GM23338 (cell line): ENCODE results near the gene SNORC. TPM values are rescaled to one million over a fixed set of nuclear protein-coding genes. Genes with fewer than 3 reads are reported as not detected.

Source experiments
- ATAC-seq: fragments of 200-7000 bp; cut with Tn5 transposase; 3 replicates; pipeline ENCODE4 v1.9.1; 2020
- DNase-seq: peaks from one replicate; pipeline ENCODE4 v3.0.0-alpha.2; 2015; ENCODE audit warnings: low spot score
- H2AFZ ChIP-seq: fragments of 200-600 bp; sonication (generic); 2 replicates; pipeline ENCODE4 v1.8.0; 2016; ENCODE audit warnings: antibody characterized with exemption, mild to moderate bottlenecking, moderate library complexity
- H3F3A ChIP-seq: fragments of 200-600 bp; sonication (generic); replicated peaks from 2 replicates; pipeline ENCODE4 v1.8.0; 2017; ENCODE audit warnings: antibody characterized with exemption, mixed run types, low read depth
- H3K27ac ChIP-seq: fragments of 200-600 bp; sonication (generic); 2 replicates; pipeline ENCODE4 v1.6.1; 2016; ENCODE audit warnings: low read depth
- H3K27me3 ChIP-seq: fragments of 200-600 bp; sonication (generic); 2 replicates; pipeline ENCODE4 v1.8.0; 2016; ENCODE audit warnings: mild to moderate bottlenecking, mixed run types, moderate library complexity; ENCODE audit not compliant: insufficient read depth
- H3K36me3 ChIP-seq: fragments of 200-600 bp; sonication (generic); 2 replicates; pipeline ENCODE4 v1.8.0; 2016; ENCODE audit warnings: mild to moderate bottlenecking; ENCODE audit not compliant: insufficient read depth
- H3K4me1 ChIP-seq: fragments of 200-600 bp; sonication (generic); 2 replicates; pipeline ENCODE4 v1.8.0; 2016; ENCODE audit warnings: mild to moderate bottlenecking, moderate library complexity; ENCODE audit not compliant: insufficient read depth
- H3K4me2 ChIP-seq: fragments of 200-600 bp; sonication (generic); 2 replicates; pipeline ENCODE4 v1.7.1; 2017; ENCODE audit warnings: mixed run types
- H3K4me3 ChIP-seq: fragments of 200-600 bp; sonication (generic); 2 replicates; pipeline ENCODE4 v1.6.1; 2016; ENCODE audit warnings: mixed run types
- H3K79me2 ChIP-seq: fragments of 200-600 bp; sonication (generic); replicated peaks from 2 replicates; pipeline ENCODE4 v1.8.0; 2017; ENCODE audit warnings: mild to moderate bottlenecking; ENCODE audit not compliant: insufficient read depth
- H3K9me2 ChIP-seq: fragments of 200-600 bp; sonication (generic); 2 replicates; pipeline ENCODE4 v1.8.0; 2017; ENCODE audit not compliant: insufficient read depth
- H4K20me1 ChIP-seq: fragments of 200-600 bp; sonication (generic); replicated peaks from 2 replicates; pipeline ENCODE4 v1.8.0; 2017; ENCODE audit warnings: mild to moderate bottlenecking; ENCODE audit not compliant: insufficient read depth
- H3K27ac Mint-ChIP-seq: 2 replicates; pipeline ENCODE4 v1.8.0; 2020; ENCODE audit warnings: inconsistent platforms, mild to moderate bottlenecking, moderate library complexity, mixed read lengths
- H3K27me3 Mint-ChIP-seq: 3 replicates; pipeline ENCODE4 v1.8.0; 2022; ENCODE audit warnings: low read depth, mild to moderate bottlenecking, moderate library complexity, mixed read lengths, inconsistent platforms; ENCODE audit not compliant: insufficient read depth, poor library complexity
- H3K36me3 Mint-ChIP-seq: 3 replicates; pipeline ENCODE4 v1.8.0; 2021; ENCODE audit warnings: low read depth, mild to moderate bottlenecking, inconsistent platforms, moderate library complexity, mixed read lengths
- H3K4me1 Mint-ChIP-seq: 3 replicates; pipeline ENCODE4 v1.8.0; 2020; ENCODE audit warnings: mild to moderate bottlenecking, inconsistent platforms, mixed read lengths
- H3K4me3 Mint-ChIP-seq: 3 replicates; pipeline ENCODE4 v1.8.0; 2021; ENCODE audit warnings: moderate library complexity, mild to moderate bottlenecking, inconsistent platforms, mixed read lengths
- H3K9me3 Mint-ChIP-seq: 3 replicates; pipeline ENCODE4 v1.8.0; 2020; ENCODE audit warnings: moderate library complexity, mild to moderate bottlenecking, inconsistent platforms, mixed read lengths
- CREB1 ChIP-seq: fragments of 250-450 bp; sonication (Bioruptor Pico); IDR thresholded peaks from 2 replicates; pipeline ENCODE4 v1.5.0; 2020; ENCODE audit warnings: low read depth, mild to moderate bottlenecking, moderate library complexity
- EZH2 ChIP-seq: fragments of 200-600 bp; sonication (generic); IDR thresholded peaks from one replicate; pipeline ENCODE4 v1.8.0; 2017; ENCODE audit warnings: antibody characterized with exemption, mild to moderate bottlenecking, low read depth; ENCODE audit not compliant: unreplicated experiment
- EZH2phosphoT487 ChIP-seq: fragments of 200-600 bp; sonication (generic); IDR thresholded peaks from one replicate; pipeline ENCODE4 v1.8.1; 2018; ENCODE audit warnings: antibody characterized with exemption; ENCODE audit not compliant: unreplicated experiment
- JUNB ChIP-seq: IDR thresholded peaks from one replicate; pipeline ENCODE4 v1.6.1; 2016; ENCODE audit warnings: antibody characterized with exemption; ENCODE audit not compliant: unreplicated experiment
- NANOG ChIP-seq: IDR thresholded peaks from 2 replicates; pipeline ENCODE4 v1.6.1; 2016; ENCODE audit warnings: antibody characterized with exemption, borderline replicate concordance
- POLR2AphosphoS5 ChIP-seq: IDR thresholded peaks from 2 replicates; pipeline ENCODE4 v1.6.1; 2016; ENCODE audit warnings: antibody characterized with exemption, low read depth
- STAT1 ChIP-seq: IDR thresholded peaks from one replicate; pipeline ENCODE4 v1.6.1; 2016; ENCODE audit warnings: antibody characterized with exemption; ENCODE audit not compliant: unreplicated experiment
- ZNF114 ChIP-seq: fragments of 250-450 bp; sonication (Bioruptor Pico); IDR thresholded peaks from 2 replicates; pipeline ENCODE4 v1.5.0; 2020; ENCODE audit warnings: mild to moderate bottlenecking, moderate library complexity
- ZNF331 ChIP-seq: fragments of 250-450 bp; sonication (Bioruptor Pico); IDR thresholded peaks from 2 replicates; pipeline ENCODE4 v1.5.0; 2020; ENCODE audit warnings: low read depth, mild to moderate bottlenecking, moderate library complexity
- polyA plus RNA-seq: library from polyadenylated mRNA; unstranded; fragments of >200 nt; fragmentation: Nextera tagmentation; extraction: Ambion mirVana; gene quantifications from 2 replicates; pipeline ENCODE4 v1.2.1, GENCODE V29; 2016
- total RNA-seq: library from RNA; depleted of rRNA; stranded (reverse); fragments of >200 nt; shearing (Covaris generic); gene quantifications from 2 replicates; pipeline ENCODE4 v1.2.3, GENCODE V29; 2014
- TF ChIP-seq, protein P1 (sequence below), 2 experiments: fragments of 200-600 bp in 1 of 2; sonication (generic) in 1 of 2; conservative IDR thresholded peaks; 2 replicates each; pipeline versions ENCODE4 v1.5.1 to v1.6.1; 2016 to 2017; ENCODE audit warnings: antibody characterized with exemption in 2 of 2, low read depth in 2 of 2, mild to moderate bottlenecking in 2 of 2, moderate library complexity in 1 of 2
- TF ChIP-seq, protein P2 (sequence below): IDR thresholded peaks from one replicate; pipeline ENCODE4 v1.6.1; 2018; ENCODE audit warnings: antibody characterized with exemption; ENCODE audit not compliant: unreplicated experiment
- TF ChIP-seq, protein P3 (sequence below): fragments of 250-450 bp; sonication (Bioruptor Pico); IDR thresholded peaks from 2 replicates; pipeline ENCODE4 v1.5.0; 2020; ENCODE audit warnings: mild to moderate bottlenecking, moderate library complexity
- TF ChIP-seq, protein P4 (sequence below): IDR thresholded peaks from 2 replicates; pipeline ENCODE4 v1.6.1; 2016; ENCODE audit warnings: antibody characterized with exemption

The SNORC gene
- total and polyA plus RNA-seq, 2 experiments from 2014 or later: 0.80 to 1.6 TPM

DNA sequence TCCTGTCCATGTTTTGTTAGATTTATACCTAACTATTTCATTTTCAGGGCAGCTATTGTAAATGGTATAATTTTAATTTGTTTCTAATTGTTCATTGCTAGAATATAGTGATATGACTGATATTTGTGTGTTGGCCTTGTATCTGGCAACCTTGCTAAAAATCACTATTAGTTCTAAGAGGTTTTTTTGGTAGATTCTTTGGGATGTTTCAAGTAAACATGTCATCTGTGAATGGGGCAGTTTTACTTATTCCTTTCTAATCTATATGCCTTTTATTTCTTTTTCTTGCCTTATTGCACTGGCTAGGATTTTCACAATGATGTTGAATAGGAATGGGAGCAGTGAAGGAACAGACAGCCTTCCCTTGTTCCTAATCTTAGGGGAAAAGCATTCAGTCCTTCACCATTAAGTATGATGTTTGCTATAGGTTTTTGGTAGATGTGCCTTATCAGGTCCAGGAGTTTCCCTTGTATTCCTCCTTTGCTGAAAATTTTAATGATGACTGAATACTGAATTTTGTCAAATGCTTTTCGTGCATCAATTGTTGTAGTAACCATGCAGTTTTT is 41.7 kb downstream of the SNORC start:
- H3K4me3 Mint-ChIP-seq: no peak overlapping the region
- ATAC-seq: no peak
- no peak overlapping the region for H3K4me2 ChIP-seq
- no peaks in the 10 kb centered on the region; the same call in 2 of the 3 replicates for H3K4me1 Mint-ChIP-seq
- no peak overlapping the region for H3K27ac Mint-ChIP-seq
- no peak overlapping the region for H3K27ac ChIP-seq
- no peaks in the 10 kb centered on the region for H4K20me1 ChIP-seq
- no peaks in the 10 kb centered on the region for H3K4me1 ChIP-seq
- peaks cover 7% of the 10 kb centered on the region for H3K27me3 Mint-ChIP-seq
- 0 out of 2 replicates have a peak, but pooled peaks cover 6% of the 10 kb centered on the region for H3K36me3 ChIP-seq
- H3K9me2 ChIP-seq: no peaks in the 10 kb centered on the region
- peaks cover 28% of the 10 kb centered on the region for H3K9me3 Mint-ChIP-seq
- TF ChIP-seq NANOG (no peak), CREB1 (no peak), STAT1 (no peak), EZH2phosphoT487 (no peak), POLR2AphosphoS5 (no peak), ZNF114 (CRISPR knock-in tag) (no peak), JUNB (no peak), ZNF331 (CRISPR knock-in tag) (no peak), EZH2 (no peak)
- TF ChIP-seq, protein P1, sequence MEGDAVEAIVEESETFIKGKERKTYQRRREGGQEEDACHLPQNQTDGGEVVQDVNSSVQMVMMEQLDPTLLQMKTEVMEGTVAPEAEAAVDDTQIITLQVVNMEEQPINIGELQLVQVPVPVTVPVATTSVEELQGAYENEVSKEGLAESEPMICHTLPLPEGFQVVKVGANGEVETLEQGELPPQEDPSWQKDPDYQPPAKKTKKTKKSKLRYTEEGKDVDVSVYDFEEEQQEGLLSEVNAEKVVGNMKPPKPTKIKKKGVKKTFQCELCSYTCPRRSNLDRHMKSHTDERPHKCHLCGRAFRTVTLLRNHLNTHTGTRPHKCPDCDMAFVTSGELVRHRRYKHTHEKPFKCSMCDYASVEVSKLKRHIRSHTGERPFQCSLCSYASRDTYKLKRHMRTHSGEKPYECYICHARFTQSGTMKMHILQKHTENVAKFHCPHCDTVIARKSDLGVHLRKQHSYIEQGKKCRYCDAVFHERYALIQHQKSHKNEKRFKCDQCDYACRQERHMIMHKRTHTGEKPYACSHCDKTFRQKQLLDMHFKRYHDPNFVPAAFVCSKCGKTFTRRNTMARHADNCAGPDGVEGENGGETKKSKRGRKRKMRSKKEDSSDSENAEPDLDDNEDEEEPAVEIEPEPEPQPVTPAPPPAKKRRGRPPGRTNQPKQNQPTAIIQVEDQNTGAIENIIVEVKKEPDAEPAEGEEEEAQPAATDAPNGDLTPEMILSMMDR (conservative IDR thresholded peaks at IDR 0.05; ENCODE audit: low read depth in 2 of 2): no peak
- TF ChIP-seq, protein P2, sequence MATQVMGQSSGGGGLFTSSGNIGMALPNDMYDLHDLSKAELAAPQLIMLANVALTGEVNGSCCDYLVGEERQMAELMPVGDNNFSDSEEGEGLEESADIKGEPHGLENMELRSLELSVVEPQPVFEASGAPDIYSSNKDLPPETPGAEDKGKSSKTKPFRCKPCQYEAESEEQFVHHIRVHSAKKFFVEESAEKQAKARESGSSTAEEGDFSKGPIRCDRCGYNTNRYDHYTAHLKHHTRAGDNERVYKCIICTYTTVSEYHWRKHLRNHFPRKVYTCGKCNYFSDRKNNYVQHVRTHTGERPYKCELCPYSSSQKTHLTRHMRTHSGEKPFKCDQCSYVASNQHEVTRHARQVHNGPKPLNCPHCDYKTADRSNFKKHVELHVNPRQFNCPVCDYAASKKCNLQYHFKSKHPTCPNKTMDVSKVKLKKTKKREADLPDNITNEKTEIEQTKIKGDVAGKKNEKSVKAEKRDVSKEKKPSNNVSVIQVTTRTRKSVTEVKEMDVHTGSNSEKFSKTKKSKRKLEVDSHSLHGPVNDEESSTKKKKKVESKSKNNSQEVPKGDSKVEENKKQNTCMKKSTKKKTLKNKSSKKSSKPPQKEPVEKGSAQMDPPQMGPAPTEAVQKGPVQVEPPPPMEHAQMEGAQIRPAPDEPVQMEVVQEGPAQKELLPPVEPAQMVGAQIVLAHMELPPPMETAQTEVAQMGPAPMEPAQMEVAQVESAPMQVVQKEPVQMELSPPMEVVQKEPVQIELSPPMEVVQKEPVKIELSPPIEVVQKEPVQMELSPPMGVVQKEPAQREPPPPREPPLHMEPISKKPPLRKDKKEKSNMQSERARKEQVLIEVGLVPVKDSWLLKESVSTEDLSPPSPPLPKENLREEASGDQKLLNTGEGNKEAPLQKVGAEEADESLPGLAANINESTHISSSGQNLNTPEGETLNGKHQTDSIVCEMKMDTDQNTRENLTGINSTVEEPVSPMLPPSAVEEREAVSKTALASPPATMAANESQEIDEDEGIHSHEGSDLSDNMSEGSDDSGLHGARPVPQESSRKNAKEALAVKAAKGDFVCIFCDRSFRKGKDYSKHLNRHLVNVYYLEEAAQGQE: no peak
- TF ChIP-seq, protein P3, sequence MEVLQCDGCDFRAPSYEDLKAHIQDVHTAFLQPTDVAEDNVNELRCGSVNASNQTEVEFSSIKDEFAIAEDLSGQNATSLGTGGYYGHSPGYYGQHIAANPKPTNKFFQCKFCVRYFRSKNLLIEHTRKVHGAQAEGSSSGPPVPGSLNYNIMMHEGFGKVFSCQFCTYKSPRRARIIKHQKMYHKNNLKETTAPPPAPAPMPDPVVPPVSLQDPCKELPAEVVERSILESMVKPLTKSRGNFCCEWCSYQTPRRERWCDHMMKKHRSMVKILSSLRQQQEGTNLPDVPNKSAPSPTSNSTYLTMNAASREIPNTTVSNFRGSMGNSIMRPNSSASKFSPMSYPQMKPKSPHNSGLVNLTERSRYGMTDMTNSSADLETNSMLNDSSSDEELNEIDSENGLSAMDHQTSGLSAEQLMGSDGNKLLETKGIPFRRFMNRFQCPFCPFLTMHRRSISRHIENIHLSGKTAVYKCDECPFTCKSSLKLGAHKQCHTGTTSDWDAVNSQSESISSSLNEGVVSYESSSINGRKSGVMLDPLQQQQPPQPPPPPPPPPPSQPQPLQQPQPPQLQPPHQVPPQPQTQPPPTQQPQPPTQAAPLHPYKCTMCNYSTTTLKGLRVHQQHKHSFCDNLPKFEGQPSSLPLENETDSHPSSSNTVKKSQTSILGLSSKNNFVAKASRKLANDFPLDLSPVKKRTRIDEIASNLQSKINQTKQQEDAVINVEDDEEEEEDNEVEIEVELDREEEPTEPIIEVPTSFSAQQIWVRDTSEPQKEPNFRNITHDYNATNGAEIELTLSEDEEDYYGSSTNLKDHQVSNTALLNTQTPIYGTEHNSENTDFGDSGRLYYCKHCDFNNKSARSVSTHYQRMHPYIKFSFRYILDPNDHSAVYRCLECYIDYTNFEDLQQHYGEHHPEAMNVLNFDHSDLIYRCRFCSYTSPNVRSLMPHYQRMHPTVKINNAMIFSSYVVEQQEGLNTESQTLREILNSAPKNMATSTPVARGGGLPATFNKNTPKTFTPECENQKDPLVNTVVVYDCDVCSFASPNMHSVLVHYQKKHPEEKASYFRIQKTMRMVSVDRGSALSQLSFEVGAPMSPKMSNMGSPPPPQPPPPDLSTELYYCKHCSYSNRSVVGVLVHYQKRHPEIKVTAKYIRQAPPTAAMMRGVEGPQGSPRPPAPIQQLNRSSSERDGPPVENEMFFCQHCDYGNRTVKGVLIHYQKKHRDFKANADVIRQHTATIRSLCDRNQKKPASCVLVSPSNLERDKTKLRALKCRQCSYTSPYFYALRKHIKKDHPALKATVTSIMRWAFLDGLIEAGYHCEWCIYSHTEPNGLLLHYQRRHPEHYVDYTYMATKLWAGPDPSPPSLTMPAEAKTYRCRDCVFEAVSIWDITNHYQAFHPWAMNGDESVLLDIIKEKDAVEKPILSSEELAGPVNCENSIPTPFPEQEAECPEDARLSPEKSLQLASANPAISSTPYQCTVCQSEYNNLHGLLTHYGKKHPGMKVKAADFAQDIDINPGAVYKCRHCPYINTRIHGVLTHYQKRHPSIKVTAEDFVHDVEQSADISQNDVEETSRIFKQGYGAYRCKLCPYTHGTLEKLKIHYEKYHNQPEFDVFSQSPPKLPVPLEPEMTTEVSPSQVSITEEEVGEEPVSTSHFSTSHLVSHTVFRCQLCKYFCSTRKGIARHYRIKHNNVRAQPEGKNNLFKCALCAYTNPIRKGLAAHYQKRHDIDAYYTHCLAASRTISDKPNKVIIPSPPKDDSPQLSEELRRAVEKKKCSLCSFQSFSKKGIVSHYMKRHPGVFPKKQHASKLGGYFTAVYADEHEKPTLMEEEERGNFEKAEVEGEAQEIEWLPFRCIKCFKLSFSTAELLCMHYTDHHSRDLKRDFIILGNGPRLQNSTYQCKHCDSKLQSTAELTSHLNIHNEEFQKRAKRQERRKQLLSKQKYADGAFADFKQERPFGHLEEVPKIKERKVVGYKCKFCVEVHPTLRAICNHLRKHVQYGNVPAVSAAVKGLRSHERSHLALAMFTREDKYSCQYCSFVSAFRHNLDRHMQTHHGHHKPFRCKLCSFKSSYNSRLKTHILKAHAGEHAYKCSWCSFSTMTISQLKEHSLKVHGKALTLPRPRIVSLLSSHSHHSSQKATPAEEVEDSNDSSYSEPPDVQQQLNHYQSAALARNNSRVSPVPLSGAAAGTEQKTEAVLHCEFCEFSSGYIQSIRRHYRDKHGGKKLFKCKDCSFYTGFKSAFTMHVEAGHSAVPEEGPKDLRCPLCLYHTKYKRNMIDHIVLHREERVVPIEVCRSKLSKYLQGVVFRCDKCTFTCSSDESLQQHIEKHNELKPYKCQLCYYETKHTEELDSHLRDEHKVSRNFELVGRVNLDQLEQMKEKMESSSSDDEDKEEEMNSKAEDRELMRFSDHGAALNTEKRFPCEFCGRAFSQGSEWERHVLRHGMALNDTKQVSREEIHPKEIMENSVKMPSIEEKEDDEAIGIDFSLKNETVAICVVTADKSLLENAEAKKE (CRISPR knock-in tag): no peak
- TF ChIP-seq, protein P4, sequence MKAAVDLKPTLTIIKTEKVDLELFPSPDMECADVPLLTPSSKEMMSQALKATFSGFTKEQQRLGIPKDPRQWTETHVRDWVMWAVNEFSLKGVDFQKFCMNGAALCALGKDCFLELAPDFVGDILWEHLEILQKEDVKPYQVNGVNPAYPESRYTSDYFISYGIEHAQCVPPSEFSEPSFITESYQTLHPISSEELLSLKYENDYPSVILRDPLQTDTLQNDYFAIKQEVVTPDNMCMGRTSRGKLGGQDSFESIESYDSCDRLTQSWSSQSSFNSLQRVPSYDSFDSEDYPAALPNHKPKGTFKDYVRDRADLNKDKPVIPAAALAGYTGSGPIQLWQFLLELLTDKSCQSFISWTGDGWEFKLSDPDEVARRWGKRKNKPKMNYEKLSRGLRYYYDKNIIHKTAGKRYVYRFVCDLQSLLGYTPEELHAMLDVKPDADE: no peak
- DNase-seq: no peak
- no peaks in the 10 kb centered on the region for H3K79me2 ChIP-seq
- H3K36me3 Mint-ChIP-seq: peaks cover 16% of the 10 kb centered on the region
- no peaks in the 10 kb centered on the region for H3F3A ChIP-seq
- H2AFZ ChIP-seq: no peak overlapping the region
- no peaks in the 10 kb centered on the region for H3K27me3 ChIP-seq
- H3K4me3 ChIP-seq: no peak overlapping the region
